Hepatocyte (in vitro differentiated cells): ENCODE measurements around the gene HLX. TPM values are rescaled to one million over a fixed set of nuclear protein-coding genes. Genes with fewer than 3 reads are reported as not detected.

ENCODE experiments used
- DNase-seq: peaks from one replicate; pipeline ENCODE4 v3.0.0-alpha.2; 2016; ENCODE audit warnings: low spot score
- H2AFZ ChIP-seq: fragments of 200-600 bp; sonication (generic); 2 replicates; pipeline ENCODE4 v1.6.0; 2016; ENCODE audit warnings: antibody characterized with exemption, mild to moderate bottlenecking
- H3K27ac ChIP-seq: fragments of 200-600 bp; sonication (generic); 2 replicates; pipeline ENCODE4 v1.5.1; 2016; ENCODE audit warnings: mild to moderate bottlenecking
- H3K27me3 ChIP-seq: fragments of 200-600 bp; sonication (generic); 2 replicates; pipeline ENCODE4 v1.6.1; 2016
- H3K36me3 ChIP-seq: fragments of 200-600 bp; sonication (generic); replicated peaks from 2 replicates; pipeline ENCODE4 v1.5.1; 2016; ENCODE audit warnings: low read depth; ENCODE audit not compliant: insufficient read depth
- H3K4me1 ChIP-seq: fragments of 200-600 bp; sonication (generic); 2 replicates; pipeline ENCODE4 v1.5.1; 2016; ENCODE audit warnings: mild to moderate bottlenecking, moderate library complexity; ENCODE audit not compliant: insufficient read depth
- H3K4me2 ChIP-seq: fragments of 200-600 bp; sonication (generic); 2 replicates; pipeline ENCODE4 v1.6.0; 2016
- H3K4me3 ChIP-seq: fragments of 200-600 bp; sonication (generic); 2 replicates; pipeline ENCODE4 v1.5.1; 2016; ENCODE audit warnings: mild to moderate bottlenecking
- H3K79me2 ChIP-seq: fragments of 200-600 bp; sonication (generic); 2 replicates; pipeline ENCODE4 v1.6.0; 2017; ENCODE audit warnings: mild to moderate bottlenecking
- H3K9me2 ChIP-seq: fragments of 200-600 bp; sonication (generic); replicated peaks from 2 replicates; pipeline ENCODE4 v1.6.0; 2017; ENCODE audit warnings: mild to moderate bottlenecking; ENCODE audit not compliant: insufficient read depth
- H3K9me3 ChIP-seq: fragments of 200-600 bp; sonication (generic); 2 replicates; pipeline ENCODE4 v1.5.1; 2016; ENCODE audit warnings: low read depth, mild to moderate bottlenecking
- H4K20me1 ChIP-seq: fragments of 200-600 bp; sonication (generic); 2 replicates; pipeline ENCODE4 v1.6.0; 2016; ENCODE audit warnings: mild to moderate bottlenecking; ENCODE audit not compliant: insufficient read depth, poor library complexity, severe bottlenecking
- CTCF ChIP-seq: fragments of 200-600 bp; sonication (generic); IDR thresholded peaks from 2 replicates; pipeline ENCODE4 v1.5.1; 2016; ENCODE audit warnings: antibody characterized with exemption, mild to moderate bottlenecking; ENCODE audit not compliant: poor library complexity
- EZH2 ChIP-seq: fragments of 200-600 bp; sonication (generic); IDR thresholded peaks from 2 replicates; pipeline ENCODE4 v1.6.1; 2016; ENCODE audit warnings: antibody characterized with exemption, mild to moderate bottlenecking, borderline replicate concordance
- EZH2phosphoT487 ChIP-seq: fragments of 200-600 bp; sonication (generic); IDR thresholded peaks from one replicate; pipeline ENCODE4 v1.6.1; 2018; ENCODE audit warnings: antibody characterized with exemption, mild to moderate bottlenecking, low read depth, moderate library complexity; ENCODE audit not compliant: unreplicated experiment, severe bottlenecking
- WGBS: methylation state at CpG from one replicate; pipeline ENCODE4 v1.1.6; 2016; ENCODE audit warnings: low lambda C conversion rate; ENCODE audit errors: missing lambda C conversion rate; 5-methylcytosine and 5-hydroxymethylcytosine counted together
- polyA plus RNA-seq: library from polyadenylated mRNA; unstranded; fragments of >200 nt; fragmentation: Nextera tagmentation; extraction: Ambion mirVana; gene quantifications from 2 replicates; pipeline ENCODE4 v1.2.1, GENCODE V29; 2016
- total RNA-seq: library from RNA; depleted of rRNA; stranded (reverse); fragments of >200 nt; gene quantifications from 2 replicates; pipeline ENCODE4 v1.2.3, GENCODE V29; 2014

Gene HLX
- total and polyA plus RNA-seq, 2 experiments from 2014 or later: 1.4 to 6.1 TPM

- Histone ChIP-seq H4K20me1 (no peaks in the 10 kb centered on the region), H3K9me3 (no peaks in the 10 kb centered on the region), H3K36me3 (no peaks in the 10 kb centered on the region), H3K9me2 (no peaks in the 10 kb centered on the region), H3K79me2 (no peaks in the 10 kb centered on the region), H3K27me3 (peaks cover 17% of the 10 kb centered on the region), H2AFZ (no peak overlapping the region), H3K4me1 (no peaks in the 10 kb centered on the region), H3K27ac (no peak overlapping the region), H3K4me2 (no peak overlapping the region), H3K4me3 (no peak overlapping the region)
- no peak for DNase-seq
- TF ChIP-seq CTCF (no peak), EZH2phosphoT487 (no peak), EZH2 (no peak)
- 86% methylated on average over 2 of the region's 2 CpGs for WGBS
Measured at GRCh38 chr1:220921498-220921897, 42.3 kb downstream of the HLX start.

- H3K4me1 ChIP-seq: no peaks in the 10 kb centered on the region
- DNase-seq: no peak
- no peaks in the 10 kb centered on the region for H4K20me1 ChIP-seq
- no peaks in the 10 kb centered on the region for H3K9me3 ChIP-seq
- no peaks in the 10 kb centered on the region for H3K36me3 ChIP-seq
- no peaks in the 10 kb centered on the region for H3K79me2 ChIP-seq
- 71% methylated on average over 8 of the region's 8 CpGs for WGBS
- H3K27me3 ChIP-seq: peaks cover 15% of the 10 kb centered on the region
- no peak overlapping the region for H2AFZ ChIP-seq
- no peak overlapping the region for H3K27ac ChIP-seq
- H3K4me2 ChIP-seq: no peak overlapping the region
- no peak overlapping the region for H3K4me3 ChIP-seq
- TF ChIP-seq EZH2: no peak
- no peak for TF ChIP-seq EZH2phosphoT487
- no peak for TF ChIP-seq CTCF
- H3K9me2 ChIP-seq: no peaks in the 10 kb centered on the region
Measured at GRCh38 chr1:220921971-220922635, 42.9 kb downstream of the HLX start.

GRCh38 chr1:220922951-220923350 lies 43.7 kb downstream of the HLX start:
- DNase-seq: no peak
- Histone ChIP-seq H3K27me3 (peaks cover 15% of the 10 kb centered on the region), H3K27ac (no peak overlapping the region), H3K36me3 (no peaks in the 10 kb centered on the region), H3K9me2 (no peaks in the 10 kb centered on the region), H2AFZ (no peak overlapping the region), H3K4me2 (no peak overlapping the region), H3K4me1 (no peaks in the 10 kb centered on the region), H3K79me2 (no peaks in the 10 kb centered on the region), H3K4me3 (no peak overlapping the region), H3K9me3 (no peaks in the 10 kb centered on the region), H4K20me1 (no peaks in the 10 kb centered on the region)
- TF ChIP-seq EZH2phosphoT487: no peak
- TF ChIP-seq EZH2: no peak
- TF ChIP-seq CTCF: no peak
- 80% methylated on average over 5 of the region's 5 CpGs for WGBS
